H1 (cell line): ENCODE results near the gene GRK5. TPM values are rescaled to one million over a fixed set of nuclear protein-coding genes. Genes with fewer than 3 reads are reported as not detected.

ENCODE experiments used
- BACH1 ChIP-seq: IDR thresholded peaks from 2 replicates; pipeline ENCODE4 v1.6.1; 2012; ENCODE audit warnings: low read length, improper control_type of control experiment
- CHD1 ChIP-seq: IDR thresholded peaks from 2 replicates; pipeline ENCODE4 v1.6.1; 2012; ENCODE audit warnings: low read depth, low read length, improper control_type of control experiment
- HDAC2 ChIP-seq, 2 experiments: fragments of 300-600 bp in 1 of 2; sonication (generic) in 1 of 2; IDR thresholded peaks; 2 replicates each; pipeline ENCODE4 v1.6.1; 2011 to 2012; ENCODE audit warnings: low read depth in 2 of 2, low read length in 2 of 2, mild to moderate bottlenecking in 2 of 2, moderate library complexity in 2 of 2, borderline replicate concordance in 1 of 2, inconsistent platforms in 1 of 2
- JUND ChIP-seq: IDR thresholded peaks from 2 replicates; pipeline ENCODE4 v1.6.1; 2011; ENCODE audit warnings: mild to moderate bottlenecking, improper control_type of control experiment, low read length
- RFX5 ChIP-seq: IDR thresholded peaks from 2 replicates; pipeline ENCODE4 v1.6.1; 2011; ENCODE audit warnings: low read depth, low read length, improper control_type of control experiment, borderline replicate concordance
- polyA plus RNA-seq, 7 experiments: library from polyadenylated mRNA; depleted of rRNA in 3 of 7; stranded (reverse) in 5 of 7; unstranded in 2 of 7; fragments of >200 nt in 5 of 7; fragments of 200-250 nt in 2 of 7; gene quantifications; 1 replicate in 5 of 7; 2 replicates in 1 of 7; 4 replicates in 1 of 7; pipeline versions ENCODE4 v1.2.1 to v1.2.3, GENCODE V29; 2011 to 2013; ENCODE audit warnings: missing spikeins in 2 of 7, mixed read lengths in 2 of 7
- total RNA-seq: library from RNA; stranded (reverse); fragmentation: NEBNext Ultra II Directional; extraction: Animal tissue kit (Norgen Biotek cat#: 25700); gene quantifications from 2 replicates; pipeline ENCODE4 v1.2.1, GENCODE V29; 2021
- TF ChIP-seq, protein P1 (sequence below): IDR thresholded peaks from 2 replicates; pipeline ENCODE4 v1.6.1; 2012; ENCODE audit warnings: low read length, inconsistent platforms

Gene GRK5
- total and polyA plus RNA-seq, 2 of the 8 experiments (the other 6 are each of a cell fraction or from before 2014, with no cell fraction given), result 0.54 to 2.5 TPM

DNA sequence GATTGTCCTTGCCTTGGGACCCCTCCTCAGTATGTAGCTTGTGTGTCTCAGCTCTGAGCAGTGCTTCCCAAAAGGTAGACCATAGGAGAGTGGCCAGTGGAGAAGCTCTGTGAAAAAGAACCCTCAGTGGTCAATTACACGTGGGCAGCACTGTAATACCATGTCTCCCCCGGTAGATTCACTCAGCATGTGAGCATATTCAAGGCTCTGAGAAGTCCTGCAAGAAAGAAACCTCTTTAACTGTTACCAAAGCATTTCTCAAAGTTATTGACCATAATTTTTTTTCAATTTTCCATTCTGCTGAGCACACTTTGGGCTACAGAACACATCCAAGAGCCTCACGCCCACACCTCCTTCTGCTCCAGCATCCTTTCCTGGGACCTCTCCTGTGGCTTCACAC, 192.1 kb downstream of the GRK5 start (continued):
- TF ChIP-seq, protein P1, sequence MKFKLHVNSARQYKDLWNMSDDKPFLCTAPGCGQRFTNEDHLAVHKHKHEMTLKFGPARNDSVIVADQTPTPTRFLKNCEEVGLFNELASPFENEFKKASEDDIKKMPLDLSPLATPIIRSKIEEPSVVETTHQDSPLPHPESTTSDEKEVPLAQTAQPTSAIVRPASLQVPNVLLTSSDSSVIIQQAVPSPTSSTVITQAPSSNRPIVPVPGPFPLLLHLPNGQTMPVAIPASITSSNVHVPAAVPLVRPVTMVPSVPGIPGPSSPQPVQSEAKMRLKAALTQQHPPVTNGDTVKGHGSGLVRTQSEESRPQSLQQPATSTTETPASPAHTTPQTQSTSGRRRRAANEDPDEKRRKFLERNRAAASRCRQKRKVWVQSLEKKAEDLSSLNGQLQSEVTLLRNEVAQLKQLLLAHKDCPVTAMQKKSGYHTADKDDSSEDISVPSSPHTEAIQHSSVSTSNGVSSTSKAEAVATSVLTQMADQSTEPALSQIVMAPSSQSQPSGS, result no peak
- no peak for TF ChIP-seq JUND
- no peak for TF ChIP-seq RFX5
- no peak for TF ChIP-seq BACH1
- TF ChIP-seq CHD1, result no peak
- no peak for TF ChIP-seq HDAC2 (IDR thresholded peaks at IDR 0.05; ENCODE audit: borderline replicate concordance in 1 of 2, low read depth in 2 of 2, low read length in 2 of 2)
